HEK293 (cell line): ENCODE data around the gene TUBGCP6.

Source experiments
- CTCF ChIP-seq: fragments of 450-650 bp; formaldehyde crosslinking; IDR thresholded peaks from 2 replicates; pipeline ENCODE4 v1.5.1; 2016; ENCODE audit warnings: missing biosample characterization, missing genetic modification characterization
- YY1 ChIP-seq: fragments of 450-650 bp; formaldehyde crosslinking; IDR thresholded peaks from 2 replicates; pipeline ENCODE4 v1.5.1; 2018; ENCODE audit warnings: missing biosample characterization, missing genetic modification characterization

GRCh38 chr22:50236731-50237409, 8.0 kb downstream of the TUBGCP6 start:
- TF ChIP-seq CTCF (tag by site-specific recombination) (peak; percentile 25; the same call in 1 of the 2 replicates), YY1 (tag by site-specific recombination) (no peak)
